H1 (cell line): ENCODE measurements around the gene TEX28. TPM values are rescaled to one million over a fixed set of nuclear protein-coding genes. Genes with fewer than 3 reads are reported as not detected.

Experiments
- CTCF ChIA-PET: fragments of 300-600 bp; sonication (Branson Sonifier 250); formaldehyde crosslinking; loops from one replicate; lab custom pipeline; 2021; ENCODE audit not compliant: partially characterized antibody; lab: Charles Lee
- POLR2A ChIA-PET: fragments of 300-600 bp; sonication (Branson Sonifier 250); formaldehyde crosslinking; loops from one replicate; lab custom pipeline; 2021; ENCODE audit warnings: inconsistent platforms; ENCODE audit not compliant: partially characterized antibody; lab: Charles Lee
- DNase-seq, 2 experiments: peaks; one replicate each; pipeline versions ENCODE4 v3.0.0 to v3.0.0-alpha.2; 2010 to 2022; ENCODE audit warnings: low spot score in 2 of 2, low read depth in 1 of 2, mixed read lengths in 1 of 2
- FAIRE-seq: peaks from 2 replicates; lab custom pipeline; 2011; peaks lifted over from hg19 to GRCh38; lab: Jason Lieb, UNC
- H2AFZ ChIP-seq: 2 replicates; pipeline ENCODE4 v1.8.1; 2012; ENCODE audit warnings: low read length, inconsistent platforms
- H2AK5ac ChIP-seq: 2 replicates; pipeline ENCODE4 v1.6.1; 2013; ENCODE audit warnings: low read depth, low read length
- H2BK120ac ChIP-seq: replicated peaks from 2 replicates; pipeline ENCODE3; 2013; ENCODE audit warnings: low read depth, low read length, inconsistent platforms
- H2BK12ac ChIP-seq: 2 replicates; pipeline ENCODE4 v1.6.1; 2013; ENCODE audit warnings: low read depth, low read length
- H2BK15ac ChIP-seq: 2 replicates; pipeline ENCODE4 v1.6.1; 2013; ENCODE audit warnings: low read length
- H2BK20ac ChIP-seq: 2 replicates; pipeline ENCODE4 v1.6.1; 2013; ENCODE audit warnings: low read length
- H2BK5ac ChIP-seq: 2 replicates; pipeline ENCODE4 v1.6.1; 2013; ENCODE audit warnings: low read depth, low read length
- H3K14ac ChIP-seq: 2 replicates; pipeline ENCODE4 v1.6.1; 2013; ENCODE audit warnings: inconsistent platforms; ENCODE audit not compliant: insufficient read length
- H3K18ac ChIP-seq: 2 replicates; pipeline ENCODE4 v1.6.1; 2013; ENCODE audit warnings: low read length; ENCODE audit errors: extremely low read depth
- H3K23ac ChIP-seq: 2 replicates; pipeline ENCODE4 v1.6.1; 2013; ENCODE audit warnings: inconsistent platforms; ENCODE audit not compliant: insufficient read length
- H3K23me2 ChIP-seq: 2 replicates; pipeline ENCODE4 v1.6.1; 2013; ENCODE audit warnings: low read depth, low read length
- H3K27ac ChIP-seq: 2 replicates; pipeline ENCODE4 v1.6.1; 2011; ENCODE audit warnings: low read depth, low read length, inconsistent platforms
- H3K27me3 ChIP-seq, 4 experiments: replicated peaks in 1 of 4; 1 replicate in 1 of 4; 2 replicates in 3 of 4; pipeline versions ENCODE4 v1.6.1 to v1.8.1; 2011 to 2013; ENCODE audit warnings: low read length in 3 of 4, mild to moderate bottlenecking in 3 of 4, inconsistent platforms in 2 of 4, mixed read lengths in 2 of 4, moderate library complexity in 1 of 4; ENCODE audit not compliant: control insufficient read depth in 3 of 4, insufficient read depth in 3 of 4; ENCODE audit errors: extremely low read depth in 1 of 4
- H3K36me3 ChIP-seq, 4 experiments: 2 replicates each; pipeline versions ENCODE4 v1.6.1 to v1.8.1; 2011 to 2013; ENCODE audit warnings: mild to moderate bottlenecking in 4 of 4, low read length in 3 of 4, moderate library complexity in 2 of 4, control low read depth in 1 of 4, inconsistent platforms in 1 of 4; ENCODE audit not compliant: insufficient read depth in 4 of 4, control insufficient read depth in 2 of 4
- H3K4ac ChIP-seq: replicated peaks from 2 replicates; pipeline ENCODE3; 2013; ENCODE audit warnings: low read length, low read depth, mixed read lengths, inconsistent platforms; ENCODE audit not compliant: insufficient read length
- H3K4me1 ChIP-seq, 4 experiments: replicated peaks in 1 of 4; 1 replicate in 1 of 4; 2 replicates in 3 of 4; pipeline versions ENCODE4 v1.6.1 to v1.8.1; 2011 to 2013; ENCODE audit warnings: low read length in 3 of 4, inconsistent platforms in 2 of 4, mixed read lengths in 1 of 4; ENCODE audit not compliant: insufficient read depth in 4 of 4, control insufficient read depth in 3 of 4
- H3K4me2 ChIP-seq, 2 experiments: 2 replicates each; pipeline versions ENCODE4 v1.6.1 to v1.8.1; 2011 to 2013; ENCODE audit warnings: low read depth in 2 of 2, low read length in 2 of 2, control low read depth in 1 of 2, inconsistent platforms in 1 of 2, mild to moderate bottlenecking in 1 of 2; ENCODE audit not compliant: insufficient read depth in 1 of 2
- H3K4me3 ChIP-seq, 4 experiments: fragments of 200-600, 300-600 bp in 1 of 4; sonication (generic), shearing (Covaris generic), sonication (Bioruptor Twin) in 1 of 4; 2 replicates each; pipeline versions ENCODE4 v1.5.1 to v1.8.1; 2011 to 2016; ENCODE audit warnings: low read length in 4 of 4, low read depth in 3 of 4, control low read depth in 2 of 4, inconsistent platforms in 2 of 4, mild to moderate bottlenecking in 2 of 4, mixed read lengths in 1 of 4, moderate library complexity in 1 of 4; ENCODE audit not compliant: insufficient read depth in 2 of 4; ENCODE audit errors: extremely low read depth in 1 of 4
- H3K56ac ChIP-seq: replicated peaks from 2 replicates; pipeline ENCODE3; 2013; ENCODE audit warnings: low read depth, mild to moderate bottlenecking, mixed read lengths, low read length, inconsistent platforms; ENCODE audit not compliant: insufficient read length
- H3K79me1 ChIP-seq: 2 replicates; pipeline ENCODE4 v1.6.1; 2013; ENCODE audit warnings: low read depth, low read length, control low read depth
- H3K79me2 ChIP-seq, 2 experiments: 2 replicates each; pipeline versions ENCODE4 v1.6.1 to v1.8.1; 2012 to 2013; ENCODE audit warnings: low read length in 2 of 2, mild to moderate bottlenecking in 2 of 2, inconsistent platforms in 1 of 2; ENCODE audit not compliant: insufficient read depth in 2 of 2, control insufficient read depth in 1 of 2
- H3K9ac ChIP-seq, 4 experiments: replicated peaks in 1 of 4; 1 replicate in 1 of 4; 2 replicates in 3 of 4; pipeline versions ENCODE4 v1.6.1 to v1.8.1; 2011 to 2013; ENCODE audit warnings: low read depth in 3 of 4, low read length in 3 of 4, control low read depth in 2 of 4, mild to moderate bottlenecking in 2 of 4, moderate library complexity in 2 of 4, inconsistent platforms in 1 of 4; ENCODE audit errors: extremely low read depth in 1 of 4
- H3K9me3 ChIP-seq, 2 experiments: 2 replicates each; pipeline versions ENCODE4 v1.6.1 to v1.8.1; 2012 to 2013; ENCODE audit warnings: mild to moderate bottlenecking in 2 of 2, moderate library complexity in 2 of 2, control low read depth in 1 of 2, inconsistent platforms in 1 of 2, low read depth in 1 of 2, low read length in 1 of 2, mixed read lengths in 1 of 2; ENCODE audit not compliant: insufficient read depth in 2 of 2
- H4K20me1 ChIP-seq, 2 experiments: replicated peaks in 1 of 2; 2 replicates each; pipeline versions ENCODE3 to v1.8.1; 2011 to 2013; ENCODE audit warnings: inconsistent platforms in 2 of 2, low read length in 2 of 2, mild to moderate bottlenecking in 1 of 2; ENCODE audit not compliant: insufficient read depth in 2 of 2, control insufficient read depth in 1 of 2
- H4K5ac ChIP-seq: 2 replicates; pipeline ENCODE4 v1.6.1; 2013; ENCODE audit warnings: low read length, low read depth, mixed read lengths, inconsistent platforms; ENCODE audit not compliant: insufficient read length
- H4K8ac ChIP-seq: 2 replicates; pipeline ENCODE4 v1.8.0; 2013; ENCODE audit warnings: mild to moderate bottlenecking, moderate library complexity, low read length, inconsistent platforms; ENCODE audit not compliant: insufficient read depth; ENCODE audit errors: extremely low read depth
- H4K91ac ChIP-seq: replicated peaks from 2 replicates; pipeline ENCODE3; 2013; ENCODE audit warnings: low read length, mixed read lengths, inconsistent platforms; ENCODE audit not compliant: insufficient read length
- ATF2 ChIP-seq: IDR thresholded peaks from 2 replicates; pipeline ENCODE4 v1.6.1; 2012; ENCODE audit warnings: low read length, inconsistent platforms
- CHD1 ChIP-seq: IDR thresholded peaks from 2 replicates; pipeline ENCODE4 v1.6.1; 2012; ENCODE audit warnings: low read depth, low read length, improper control_type of control experiment
- CTBP2 ChIP-seq: IDR thresholded peaks from 2 replicates; pipeline ENCODE4 v1.7.0; 2011; ENCODE audit warnings: borderline replicate concordance, mild to moderate bottlenecking, moderate library complexity, mixed read lengths, low read length; ENCODE audit not compliant: insufficient read depth, insufficient read length
- RBBP5 ChIP-seq: IDR thresholded peaks from 2 replicates; pipeline ENCODE4 v1.7.1; 2012; ENCODE audit warnings: low read depth, mild to moderate bottlenecking, inconsistent platforms, low read length, moderate library complexity, borderline replicate concordance
- SIX5 ChIP-seq: IDR thresholded peaks from 2 replicates; pipeline ENCODE4 v1.6.1; 2011; ENCODE audit warnings: mild to moderate bottlenecking, low read depth, low read length
- WGBS, 2 experiments: shearing (Covaris generic) in 1 of 2; methylation state at CpG; one replicate each; pipeline versions ENCODE4 v1.1.6 to v1.1.7; 2013 to 2015; ENCODE audit warnings: low lambda C conversion rate in 2 of 2, mixed read lengths in 2 of 2, inconsistent platforms in 1 of 2, low coverage in 1 of 2, missing lambda C conversion rate in 1 of 2; ENCODE audit not compliant: insufficient replicate concordance in 2 of 2, insufficient coverage in 1 of 2, insufficient read length in 1 of 2; ENCODE audit errors: extremely low coverage in 1 of 2, missing lambda C conversion rate in 1 of 2; 5-methylcytosine and 5-hydroxymethylcytosine counted together
- polyA plus RNA-seq, 7 experiments: library from polyadenylated mRNA; depleted of rRNA in 3 of 7; stranded (reverse) in 5 of 7; unstranded in 2 of 7; fragments of >200 nt in 5 of 7; fragments of 200-250 nt in 2 of 7; gene quantifications; 1 replicate in 5 of 7; 2 replicates in 1 of 7; 4 replicates in 1 of 7; pipeline versions ENCODE4 v1.2.1 to v1.2.3, GENCODE V29; 2011 to 2013; ENCODE audit warnings: missing spikeins in 2 of 7, mixed read lengths in 2 of 7
- total RNA-seq: library from RNA; stranded (reverse); fragmentation: NEBNext Ultra II Directional; extraction: Animal tissue kit (Norgen Biotek cat#: 25700); gene quantifications from 2 replicates; pipeline ENCODE4 v1.2.1, GENCODE V29; 2021

TEX28 gene
- total and polyA plus RNA-seq, 2 of the 8 experiments (the other 6 are each of a cell fraction or from before 2014, with no cell fraction given): not detected

GRCh38 chrX:154332561-154332960 is 37.6 kb upstream of the TEX28 start:
- no peak for DNase-seq
- Histone ChIP-seq H4K91ac (no peak overlapping the region), H3K56ac (no peak overlapping the region), H3K9ac (no peak overlapping the region), H3K23me2 (no peaks in the 10 kb centered on the region), H3K4me1 (no peaks in the 10 kb centered on the region; a peak in 1 of 7 replicates), H4K8ac (no peak overlapping the region), H3K4me3 (no peak overlapping the region), H3K79me2 (no peaks in the 10 kb centered on the region), H3K27me3 (no peaks in the 10 kb centered on the region), H2AFZ (no peak overlapping the region)
- CTCF ChIA-PET: no interaction called here
- no peak for TF ChIP-seq ATF2
- TF ChIP-seq SIX5: no peak
- no peak for TF ChIP-seq RBBP5
- no peak for TF ChIP-seq CHD1
- TF ChIP-seq CTBP2: no peak
- TF ChIP-seq, all 59 proteins: peak for 0
- H2BK20ac ChIP-seq: no peak overlapping the region
- H3K27ac ChIP-seq: no peak overlapping the region
- no peaks in the 10 kb centered on the region for H4K20me1 ChIP-seq
- 100% methylated on average over 4 of the region's 29 CpGs; no CpG with 5 or more reads in 1 of the 2 experiments for WGBS, 2 experiments
- no peak overlapping the region for H2BK12ac ChIP-seq
- no peaks in the 10 kb centered on the region for H3K36me3 ChIP-seq
- H3K79me1 ChIP-seq: no peaks in the 10 kb centered on the region
- H2AK5ac ChIP-seq: no peak overlapping the region
- H3K9me3 ChIP-seq: no peaks in the 10 kb centered on the region
- H3K4me2 ChIP-seq: no peak overlapping the region
- H3K14ac ChIP-seq: no peak overlapping the region
- H3K23ac ChIP-seq: no peak overlapping the region
- POLR2A ChIA-PET: interaction anchor here (1.6 kb wide), 1 partner anchor 65 kb away, joined by 4 read pairs; the partner anchor contains the start of gene RPL10
- H3K4ac ChIP-seq: no peak overlapping the region
- no peak overlapping the region for H4K5ac ChIP-seq
- H3K18ac ChIP-seq: no peak overlapping the region
- H2BK120ac ChIP-seq: no peak overlapping the region
- H2BK15ac ChIP-seq: no peak overlapping the region
- FAIRE-seq: no peak
- no peak overlapping the region for H2BK5ac ChIP-seq
